ENCODE measurements around the gene RUNX1. TPM values are rescaled to one million over a fixed set of nuclear protein-coding genes. Genes with fewer than 3 reads are reported as not detected.

Gene RUNX1
- polyA plus RNA-seq, 3 donors, result 2.0 to 2.2 (median 2.1) TPM

DNA sequence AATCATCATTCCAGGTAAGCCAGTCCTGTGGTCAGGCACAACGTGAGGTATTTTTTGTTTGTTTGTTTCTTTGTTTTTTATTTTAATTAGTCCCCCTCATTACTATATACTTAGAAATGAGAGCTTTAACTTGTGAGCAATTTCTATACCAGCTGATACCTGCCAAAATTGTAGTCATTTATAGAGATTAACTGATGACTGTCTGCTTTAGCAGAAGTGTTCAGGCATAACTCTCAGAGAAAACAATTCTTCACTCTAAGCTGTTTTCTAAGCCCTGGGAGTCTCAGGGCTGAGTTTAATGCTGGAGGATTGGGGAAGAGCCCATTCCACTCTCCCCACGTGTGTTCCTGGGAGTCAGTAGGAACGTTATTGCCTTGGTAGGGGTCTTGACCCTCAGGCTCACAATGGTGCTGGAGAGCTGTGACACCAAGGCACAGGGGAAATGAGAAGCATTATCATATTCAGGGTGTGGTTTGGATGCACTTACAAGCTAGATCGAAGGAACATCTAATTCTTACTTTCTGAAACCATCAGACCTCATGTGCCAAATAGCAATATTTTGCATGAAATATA, 212.1 kb downstream of the RUNX1 start:
- no peak for DNase-seq (ENCODE audit: low read depth in 3 of 3, low spot score in 2 of 3)

DNA sequence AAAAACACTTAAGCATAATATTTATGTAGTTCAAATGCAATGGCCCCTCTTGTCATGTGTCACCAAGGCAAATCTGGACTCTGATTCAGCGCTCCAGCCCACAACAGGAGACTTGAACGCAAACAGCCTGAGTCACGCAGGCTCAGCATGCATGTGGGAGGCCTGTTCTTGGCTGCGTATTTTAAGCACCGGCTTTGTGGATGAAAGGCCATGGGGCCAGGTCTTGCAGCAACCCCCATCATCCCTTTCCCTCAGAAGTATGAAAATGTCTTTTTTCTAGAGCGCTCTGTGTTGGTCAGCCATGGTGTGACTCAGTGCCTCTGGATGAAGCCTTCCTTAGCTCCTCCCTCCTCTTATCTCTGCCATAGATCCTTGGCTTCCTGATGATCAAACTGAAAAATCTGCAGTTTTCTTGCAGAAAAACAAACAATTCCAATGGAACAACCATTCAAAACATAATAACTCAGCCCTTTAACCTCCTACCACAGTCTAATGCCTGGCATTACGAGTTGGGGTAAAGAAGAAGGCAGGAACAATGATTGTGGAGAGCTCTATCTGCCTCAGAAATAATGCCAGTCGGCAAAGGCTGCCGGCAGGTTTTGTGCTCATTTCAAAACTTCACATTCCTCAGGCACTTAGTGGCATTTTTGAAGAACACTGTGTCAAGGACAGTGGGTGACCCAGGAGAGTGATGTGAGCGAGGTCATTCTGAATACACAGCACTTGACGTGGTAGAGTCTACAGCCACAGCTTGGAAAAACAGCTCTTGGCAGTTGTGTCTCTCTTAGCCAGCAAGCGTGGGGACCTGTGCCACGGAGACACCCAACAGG, 212.8 kb downstream of the RUNX1 start:
- no peak for DNase-seq (ENCODE audit: low read depth in 3 of 3, low spot score in 2 of 3)

DNA sequence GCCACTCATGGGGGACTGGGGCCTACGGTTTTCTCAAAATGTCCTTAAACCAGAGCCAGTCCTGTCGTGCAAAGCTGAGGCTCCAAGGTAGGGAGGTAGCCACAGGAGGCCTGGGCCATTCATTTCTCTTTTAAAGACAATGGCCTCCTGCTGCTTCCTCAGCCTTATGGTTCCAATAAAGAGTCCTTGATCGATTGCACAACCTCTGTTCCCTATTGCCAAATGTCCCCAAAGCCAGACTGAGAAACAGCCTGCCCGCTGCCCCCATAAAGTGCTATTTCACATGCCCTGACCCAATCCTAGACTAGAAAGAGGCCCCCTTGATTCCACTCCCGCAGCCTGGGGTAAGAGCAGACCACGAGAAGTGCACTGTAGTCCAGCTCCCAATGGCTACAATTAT, 213.6 kb downstream of the RUNX1 start:
- DNase-seq (ENCODE audit: low read depth in 3 of 3, low spot score in 2 of 3), result no peak

DNA sequence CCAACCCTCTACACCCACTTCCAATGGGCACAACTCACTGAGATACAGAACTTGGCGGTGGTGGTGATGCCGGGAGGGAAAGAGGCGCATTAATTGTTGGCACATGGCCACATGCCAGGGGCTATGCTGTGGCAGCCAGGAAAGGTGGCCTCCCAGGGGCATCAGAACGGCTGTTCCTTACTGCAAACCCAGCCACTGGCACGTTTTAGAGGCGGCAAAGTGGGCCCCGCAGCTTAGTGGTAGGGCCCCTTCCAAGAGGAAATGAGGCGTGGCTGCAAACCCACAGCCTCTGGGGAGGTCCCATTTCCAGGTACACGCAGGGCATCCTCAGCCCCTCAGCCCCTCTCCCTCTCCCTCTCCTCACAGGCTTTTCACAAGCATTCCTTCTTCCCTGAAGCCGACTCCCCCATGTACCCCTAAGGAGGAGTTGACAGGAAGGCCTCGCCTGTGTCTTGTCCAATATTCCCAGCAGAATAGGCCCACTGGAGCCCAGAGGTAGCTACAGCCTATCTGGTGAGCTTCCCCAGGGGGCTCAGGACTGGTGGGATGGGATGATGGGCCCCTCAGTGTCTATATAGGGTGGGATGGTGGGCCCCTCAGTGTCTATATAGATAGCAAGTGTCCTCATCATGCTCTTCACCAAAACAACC, 214.1 kb downstream of the RUNX1 start:
- DNase-seq (ENCODE audit: low read depth in 3 of 3, low spot score in 2 of 3), result no peak

DNA sequence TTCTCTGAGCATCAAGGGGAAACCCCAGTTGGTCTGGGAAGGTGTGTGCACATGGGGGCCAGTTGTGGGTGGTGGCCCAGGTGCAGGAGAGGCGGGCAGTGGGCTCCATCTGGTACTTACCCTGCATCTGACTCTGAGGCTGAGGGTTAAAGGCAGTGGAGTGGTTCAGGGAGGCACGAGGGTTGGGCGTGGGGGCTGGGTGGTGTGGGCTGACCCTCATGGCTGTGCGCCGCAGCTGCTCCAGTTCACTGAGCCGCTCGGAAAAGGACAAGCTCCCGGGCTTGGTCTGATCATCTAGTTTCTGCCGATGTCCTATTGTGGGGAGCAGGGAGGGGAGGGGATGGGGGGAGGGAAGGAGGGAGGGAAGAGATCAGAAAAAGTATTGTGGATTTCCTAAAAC, 214.8 kb downstream of the RUNX1 start:
- DNase-seq (ENCODE audit: low read depth in 3 of 3, low spot score in 2 of 3), result no peak

DNA sequence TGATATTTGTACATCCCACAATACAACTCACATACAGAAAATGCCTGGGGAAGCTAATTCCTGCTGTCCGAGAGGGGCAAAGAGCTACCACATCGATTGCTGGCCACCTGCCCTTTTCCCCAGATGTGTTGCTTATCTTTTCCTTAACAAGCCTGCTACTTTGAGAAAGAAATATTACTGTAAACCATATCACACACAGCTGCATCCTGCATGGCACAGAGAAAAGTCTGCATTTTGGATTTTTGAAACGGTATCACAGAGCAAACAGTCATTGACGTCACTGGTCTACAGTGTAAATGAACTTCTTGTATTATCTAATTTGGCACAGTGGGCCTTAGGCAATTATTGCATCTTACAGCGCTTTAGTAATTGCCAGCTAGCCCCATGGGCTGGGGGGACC, 215.6 kb downstream of the RUNX1 start:
- DNase-seq (ENCODE audit: low read depth in 3 of 3, low spot score in 2 of 3), result no peak

DNA sequence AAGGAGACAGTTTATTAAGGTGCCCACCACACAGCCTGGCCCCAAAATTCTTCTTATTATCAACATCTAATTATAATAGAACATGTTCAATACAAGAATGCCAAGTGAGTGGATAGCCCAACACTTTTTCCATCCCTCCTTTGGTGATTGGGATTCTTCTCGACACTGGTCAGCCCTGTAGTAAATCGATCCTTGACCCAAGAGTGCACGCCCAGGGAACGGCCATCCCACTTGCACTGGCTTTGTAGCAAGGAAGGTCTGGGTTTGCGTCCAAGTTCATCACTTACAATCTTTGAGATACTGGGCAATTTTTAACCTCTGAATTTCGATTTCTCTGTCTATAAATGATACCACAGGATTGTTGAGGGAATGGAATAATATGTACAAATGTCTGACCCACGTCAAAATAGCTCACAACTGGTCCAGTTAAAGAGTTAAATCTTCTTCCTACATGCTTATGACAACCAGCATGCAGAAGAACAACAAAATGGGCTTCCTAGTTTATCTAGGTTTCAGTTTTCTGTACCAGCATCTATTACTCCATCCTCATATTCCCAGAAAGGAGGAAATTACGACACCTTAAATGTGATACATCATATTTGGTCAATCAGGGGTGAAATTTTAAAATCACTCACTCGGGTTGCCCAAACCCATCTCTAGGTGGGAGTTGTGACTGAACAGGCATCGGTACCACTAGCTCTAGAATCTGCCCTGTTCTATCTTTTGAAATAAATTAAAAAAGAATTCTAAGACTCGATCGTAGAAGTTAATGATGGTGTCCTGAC, 218.5 kb downstream of the RUNX1 start:
- no peak for DNase-seq (ENCODE audit: low read depth in 3 of 3, low spot score in 2 of 3)

DNA sequence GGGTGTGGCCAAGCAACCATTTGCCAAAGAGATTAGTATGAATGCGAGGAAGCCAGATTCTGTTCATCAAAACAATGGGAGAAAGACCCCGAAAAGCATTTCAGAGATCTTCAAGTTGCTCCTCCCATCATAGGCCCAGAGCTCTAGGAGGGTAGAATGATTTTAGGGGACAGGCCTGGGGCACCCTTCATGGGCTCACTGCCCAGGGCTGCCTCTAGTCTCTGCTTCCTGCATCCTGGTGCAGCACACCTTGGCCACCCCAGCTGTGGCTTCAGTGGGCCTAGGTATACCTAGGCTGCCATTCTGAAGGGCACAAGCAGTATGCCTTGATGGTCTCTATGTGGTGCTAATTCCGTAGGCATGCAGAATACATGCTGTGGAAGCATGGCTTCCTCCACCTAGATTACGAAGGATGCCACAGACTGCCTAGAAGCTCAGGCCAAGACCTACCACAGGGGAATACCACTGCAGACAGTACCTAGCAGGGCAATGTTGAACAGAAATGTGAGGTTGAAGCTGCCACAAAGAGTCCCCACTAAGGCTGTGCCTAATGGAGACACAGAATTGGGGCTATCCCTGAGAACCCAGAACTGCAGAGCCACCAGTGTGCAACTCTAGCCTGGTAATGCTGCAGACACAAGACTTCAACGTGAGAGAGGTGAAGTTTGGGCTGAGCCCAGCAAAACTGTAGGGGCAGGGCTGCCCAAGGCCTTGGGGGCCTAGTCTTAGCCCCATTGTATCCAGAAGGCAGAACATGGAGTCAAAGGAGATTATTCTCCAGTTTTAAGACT, 221.5 kb downstream of the RUNX1 start:
- DNase-seq (ENCODE audit: low read depth in 3 of 3, low spot score in 2 of 3), result no peak

DNA sequence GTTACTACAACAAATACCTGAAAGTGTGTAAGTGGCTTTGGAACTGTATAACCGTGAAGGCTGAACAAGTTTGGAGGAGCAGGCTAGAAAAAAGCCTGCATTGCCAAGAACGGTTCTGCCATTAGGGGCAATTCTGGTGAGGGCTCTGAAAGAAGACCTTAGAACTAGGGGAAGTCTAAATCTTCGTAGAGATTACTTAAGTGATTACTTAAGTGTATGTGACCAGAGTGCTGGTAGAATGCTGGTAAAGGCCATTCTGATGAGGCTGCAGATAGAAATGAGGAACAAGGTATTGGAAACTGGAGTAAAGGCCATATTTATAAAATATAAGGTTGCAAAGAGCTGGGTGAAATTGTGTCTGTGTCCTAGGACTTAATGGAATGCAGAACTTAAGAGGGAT, 222.3 kb downstream of the RUNX1 start:
- no peak for DNase-seq (ENCODE audit: low read depth in 3 of 3, low spot score in 2 of 3)

DNA sequence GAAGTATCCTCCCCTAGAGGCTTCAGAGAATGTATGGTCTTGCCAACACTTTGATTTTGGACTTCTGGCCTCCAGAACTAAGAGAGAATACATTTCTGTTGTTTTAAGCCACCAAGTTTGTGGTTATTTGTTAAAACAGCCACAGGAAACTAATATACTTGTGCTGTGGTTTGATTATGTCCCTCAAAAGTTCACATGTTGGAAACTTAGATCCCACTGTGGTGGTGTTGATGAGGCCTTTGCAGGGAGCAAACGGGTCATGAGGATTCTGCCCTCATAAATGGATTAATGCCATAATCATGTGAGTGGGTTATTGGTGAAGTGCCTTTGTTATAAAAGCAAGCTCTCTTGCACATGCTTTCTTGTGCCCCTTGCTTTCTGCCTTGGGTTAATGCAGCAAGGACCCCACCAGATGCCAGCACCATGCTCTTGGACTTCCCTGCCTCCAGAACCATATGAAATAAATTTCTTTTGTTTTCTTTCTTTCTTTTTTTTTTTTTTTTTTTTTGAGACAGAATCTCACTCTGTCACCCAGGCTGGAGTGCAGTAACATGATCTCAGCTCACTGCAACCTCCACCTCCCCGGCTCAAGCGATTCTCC, 223.1 kb downstream of the RUNX1 start:
- no peak for DNase-seq (ENCODE audit: low read depth in 3 of 3, low spot score in 2 of 3)

DNA sequence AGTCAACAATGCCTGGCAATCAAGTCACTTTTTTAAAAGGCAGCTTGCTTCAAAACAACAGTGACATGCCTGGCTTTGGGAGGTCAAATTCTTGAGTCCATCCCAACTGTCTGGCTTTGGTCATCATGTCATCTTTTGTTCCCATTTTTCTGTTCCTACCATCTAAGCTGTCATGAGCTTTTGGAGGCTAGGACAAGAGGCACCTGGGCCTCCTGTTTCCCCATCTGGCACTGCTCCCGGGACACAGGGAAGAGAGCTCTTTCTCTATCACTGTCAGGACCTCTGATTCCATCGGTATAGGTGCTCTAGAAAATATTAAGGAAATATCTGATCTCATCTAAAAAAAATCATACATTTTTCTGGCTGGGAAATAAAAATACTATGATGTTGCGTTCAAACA, 224.0 kb downstream of the RUNX1 start:
- DNase-seq (ENCODE audit: low read depth in 3 of 3, low spot score in 2 of 3), result no peak

DNA sequence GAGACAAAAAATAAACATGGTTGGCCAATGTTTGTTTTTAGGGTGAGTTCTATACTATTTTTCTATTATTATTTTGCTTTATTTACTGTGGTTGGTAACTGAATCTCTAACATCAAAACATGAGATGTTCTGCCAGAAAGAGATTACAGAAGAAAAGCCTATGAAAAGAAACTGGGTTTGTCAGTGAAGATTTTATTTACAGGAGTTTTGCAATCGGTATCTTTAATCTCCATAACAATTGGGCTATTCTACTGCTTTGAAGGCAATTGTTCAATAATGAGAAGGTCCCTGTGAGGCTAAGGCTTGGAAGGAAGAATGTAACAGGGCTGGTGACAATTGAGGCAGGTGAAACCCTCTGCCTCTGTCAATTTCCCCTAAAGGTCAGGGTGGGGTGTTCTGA, 224.8 kb downstream of the RUNX1 start:
- no peak for DNase-seq (ENCODE audit: low read depth in 3 of 3, low spot score in 2 of 3)

DNA sequence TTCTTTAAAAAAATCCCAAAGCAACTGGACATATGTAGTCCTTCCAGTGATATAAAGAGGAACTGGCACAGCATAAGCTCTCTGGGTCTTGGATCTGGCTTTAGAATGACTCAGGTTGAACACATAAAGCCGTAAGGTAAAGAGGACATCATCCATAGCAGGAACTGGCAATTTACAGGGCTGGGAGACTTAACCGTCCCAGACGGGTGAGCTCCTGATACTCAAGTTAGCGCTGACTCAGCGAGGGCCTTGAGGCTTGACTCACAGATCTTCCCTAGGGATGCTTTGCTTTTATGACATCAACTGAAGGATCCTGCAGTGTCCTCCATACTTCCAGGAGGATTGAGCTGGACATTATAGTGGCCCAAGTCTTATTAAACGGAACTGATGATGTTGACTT, 226.2 kb downstream of the RUNX1 start:
- DNase-seq (ENCODE audit: low read depth in 3 of 3, low spot score in 2 of 3), result no peak

DNA sequence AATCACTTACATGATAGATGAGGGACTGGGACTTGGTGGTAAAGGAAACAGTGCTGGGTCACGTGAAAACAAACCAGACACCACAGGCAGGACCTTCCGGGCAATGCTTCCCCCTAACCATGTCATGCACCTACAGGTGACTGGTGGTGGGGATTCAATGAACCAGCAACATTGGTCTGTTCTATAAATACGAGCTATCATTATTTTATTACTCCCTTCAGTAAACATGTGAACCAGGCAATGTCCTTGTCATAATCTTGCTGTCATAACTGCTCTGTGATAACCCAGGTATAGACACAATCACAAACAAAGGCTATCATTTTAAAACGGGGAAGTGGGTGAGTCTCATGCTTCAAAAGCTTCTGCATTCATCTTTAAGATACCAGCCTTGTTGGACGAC, 226.9 kb downstream of the RUNX1 start:
- no peak for DNase-seq (ENCODE audit: low read depth in 3 of 3, low spot score in 2 of 3)

DNA sequence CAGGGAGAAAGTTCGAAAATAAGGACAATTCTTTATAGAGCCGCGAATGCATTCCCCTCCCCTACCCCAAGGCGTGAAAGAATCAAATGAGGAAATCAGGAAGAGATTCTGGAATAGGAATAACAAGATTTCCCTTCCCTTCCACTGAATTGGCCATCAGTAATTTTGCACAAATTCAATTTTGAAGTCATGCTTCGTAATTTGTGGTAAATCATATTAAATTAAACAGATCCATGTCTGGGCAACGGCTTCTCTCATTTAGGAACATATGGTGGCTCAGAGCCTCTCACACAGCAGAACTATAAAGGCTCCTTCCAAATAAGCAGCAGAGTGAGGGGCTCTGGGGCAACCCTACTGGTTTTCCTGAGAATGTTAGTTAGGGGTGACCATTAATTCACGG, 227.4 kb downstream of the RUNX1 start:
- no peak for DNase-seq (ENCODE audit: low read depth in 3 of 3, low spot score in 2 of 3)

DNA sequence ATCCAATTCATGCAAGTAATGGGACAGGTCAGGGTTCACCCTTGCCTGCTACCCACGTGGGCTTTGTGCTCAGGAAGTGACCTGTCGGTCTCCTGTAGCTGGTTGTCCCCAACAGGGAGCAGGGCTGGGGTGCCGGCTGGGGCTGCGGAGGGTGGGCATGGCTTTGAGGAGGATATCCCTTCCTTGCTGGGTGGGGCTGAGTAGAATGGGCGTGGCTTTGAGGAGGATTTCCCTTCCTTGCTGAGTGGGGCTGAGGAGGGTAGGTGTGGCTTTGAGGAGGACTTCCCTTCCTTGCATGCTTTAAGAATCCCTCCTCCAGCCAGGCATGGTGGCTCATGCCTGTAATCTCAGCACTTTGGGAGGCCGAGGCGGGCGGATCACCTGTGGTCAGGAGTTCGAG, 229.1 kb downstream of the RUNX1 start:
- no peak for DNase-seq (ENCODE audit: low read depth in 3 of 3, low spot score in 2 of 3)

DNA sequence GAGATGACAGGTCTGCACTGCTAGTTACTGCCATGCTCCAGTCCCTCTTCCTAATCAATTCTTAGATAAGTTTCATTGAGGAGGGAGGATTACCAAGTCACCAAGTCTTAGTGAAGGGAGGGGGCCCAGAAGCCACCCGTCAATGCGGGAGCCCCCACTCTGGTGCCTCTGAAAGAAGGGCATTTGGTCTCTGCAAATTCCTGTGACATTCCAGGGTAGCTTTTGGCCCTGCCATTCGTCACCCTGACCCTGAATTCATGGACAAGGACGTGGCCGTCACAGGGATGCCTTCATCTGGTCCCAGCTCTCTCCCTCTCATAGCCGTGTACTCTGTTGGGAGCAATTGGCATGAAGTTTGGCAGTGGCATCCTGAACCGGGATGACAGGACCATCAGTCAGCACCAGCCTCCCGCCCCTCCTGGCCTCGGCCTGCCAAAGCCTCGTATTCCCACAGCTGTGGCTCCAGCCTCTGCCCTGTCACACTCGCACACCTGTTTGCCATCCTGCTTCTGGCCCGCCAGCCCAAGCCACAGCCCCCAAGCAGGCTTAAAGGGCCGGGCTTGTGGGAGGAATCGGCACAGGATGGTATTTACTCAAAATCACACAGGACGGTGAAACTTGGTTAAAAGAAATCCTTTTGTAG, 229.6 kb downstream of the RUNX1 start:
- no peak for DNase-seq (ENCODE audit: low read depth in 3 of 3, low spot score in 2 of 3)

DNA sequence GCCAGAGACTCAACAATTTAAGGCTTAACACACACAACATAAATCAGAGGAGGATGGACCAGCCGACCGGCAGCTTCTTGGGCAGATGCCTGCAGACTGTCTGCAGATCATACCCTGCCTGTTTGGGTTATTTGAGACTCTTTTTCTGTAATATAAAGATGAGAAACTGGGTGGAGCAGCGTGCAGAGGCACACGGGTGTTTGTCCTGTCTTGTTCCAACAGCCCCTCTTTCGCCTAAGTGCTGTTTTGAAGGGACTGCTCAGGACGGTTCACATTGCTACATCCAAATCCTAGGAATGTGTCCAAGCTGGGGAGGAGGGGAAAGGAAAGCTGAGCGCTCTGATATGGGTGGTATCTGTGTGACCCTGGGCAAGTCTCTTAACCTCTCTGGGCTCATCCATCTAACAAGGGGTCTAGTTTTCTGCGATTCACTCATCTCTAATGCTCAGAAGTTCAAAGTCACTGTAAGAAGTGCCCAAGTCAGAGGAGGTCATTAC, 230.4 kb downstream of the RUNX1 start:
- no peak for DNase-seq (ENCODE audit: low read depth in 3 of 3, low spot score in 2 of 3)

Data from right renal cortex interstitium (tissue), 3 donors.